ENCODE data around the gene EDEM2.

DNA sequence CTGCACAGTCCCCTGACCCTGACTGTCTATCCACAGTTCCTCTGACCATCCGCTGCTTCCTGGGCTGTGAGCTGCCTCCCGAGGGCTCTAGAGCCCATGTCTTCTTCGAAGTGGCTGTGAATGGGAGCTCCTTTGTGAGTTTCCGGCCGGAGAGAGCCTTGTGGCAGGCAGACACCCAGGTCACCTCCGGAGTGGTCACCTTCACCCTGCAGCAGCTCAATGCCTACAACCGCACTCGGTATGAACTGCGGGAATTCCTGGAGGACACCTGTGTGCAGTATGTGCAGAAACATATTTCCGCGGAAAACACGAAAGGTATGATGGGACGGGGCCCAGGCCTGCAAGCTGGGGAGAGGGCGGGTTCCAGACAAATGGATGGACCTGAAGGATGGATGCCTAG lies 29.0 kb upstream of the EDEM2 start:
- TF ChIP-seq, protein P1, sequence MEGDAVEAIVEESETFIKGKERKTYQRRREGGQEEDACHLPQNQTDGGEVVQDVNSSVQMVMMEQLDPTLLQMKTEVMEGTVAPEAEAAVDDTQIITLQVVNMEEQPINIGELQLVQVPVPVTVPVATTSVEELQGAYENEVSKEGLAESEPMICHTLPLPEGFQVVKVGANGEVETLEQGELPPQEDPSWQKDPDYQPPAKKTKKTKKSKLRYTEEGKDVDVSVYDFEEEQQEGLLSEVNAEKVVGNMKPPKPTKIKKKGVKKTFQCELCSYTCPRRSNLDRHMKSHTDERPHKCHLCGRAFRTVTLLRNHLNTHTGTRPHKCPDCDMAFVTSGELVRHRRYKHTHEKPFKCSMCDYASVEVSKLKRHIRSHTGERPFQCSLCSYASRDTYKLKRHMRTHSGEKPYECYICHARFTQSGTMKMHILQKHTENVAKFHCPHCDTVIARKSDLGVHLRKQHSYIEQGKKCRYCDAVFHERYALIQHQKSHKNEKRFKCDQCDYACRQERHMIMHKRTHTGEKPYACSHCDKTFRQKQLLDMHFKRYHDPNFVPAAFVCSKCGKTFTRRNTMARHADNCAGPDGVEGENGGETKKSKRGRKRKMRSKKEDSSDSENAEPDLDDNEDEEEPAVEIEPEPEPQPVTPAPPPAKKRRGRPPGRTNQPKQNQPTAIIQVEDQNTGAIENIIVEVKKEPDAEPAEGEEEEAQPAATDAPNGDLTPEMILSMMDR (IDR thresholded peaks at IDR 0.05): no peak
- no peak for TF ChIP-seq POLR2A (IDR thresholded peaks at IDR 0.05)

Data from prostate gland (tissue), 2 donors.